Mucosa of descending colon (tissue), 3 donors: ENCODE results near the gene CCS. TPM values are rescaled to one million over a fixed set of nuclear protein-coding genes. Genes with fewer than 3 reads are reported as not detected.

Source experiments
- ATAC-seq: fragments of 200-7000 bp; cut with Tn5 transposase; one replicate; pipeline ENCODE4 v1.9.1; 2020; ENCODE audit warnings: mild to moderate bottlenecking, moderate library complexity
- DNase-seq, 3 donors: peaks; one replicate each; pipeline ENCODE4 v3.0.0-alpha.2; 2020
- H3K36me3 ChIP-seq: fragments of 200-600 bp; one replicate; pipeline ENCODE4 v1.8.0; 2021; ENCODE audit warnings: low read depth, mild to moderate bottlenecking
- H3K4me1 ChIP-seq: fragments of 200-600 bp; one replicate; pipeline ENCODE4 v1.8.0; 2021; ENCODE audit warnings: low read depth, mild to moderate bottlenecking
- H3K4me3 ChIP-seq: fragments of 200-600 bp; one replicate; pipeline ENCODE4 v1.8.0; 2021; ENCODE audit warnings: mild to moderate bottlenecking
- H3K9me3 ChIP-seq: fragments of 200-600 bp; one replicate; pipeline ENCODE4 v1.8.0; 2021; ENCODE audit warnings: mild to moderate bottlenecking
- CTCF ChIP-seq: fragments of 200-600 bp; IDR thresholded peaks from one replicate; pipeline ENCODE4 v1.8.0; 2022; ENCODE audit warnings: antibody characterized with exemption, mild to moderate bottlenecking
- intact Hi-C, 2 donors: fragments of 100-400 bp; cut with DNase I in 1 of 2; cut with micrococcal nuclease in 1 of 2; formaldehyde crosslinking; loops; one replicate each; pipeline versions ENCODE4 v1.11.0 to v1.11.1; 2022; cut with DNase I, micrococcal nuclease
- total RNA-seq, 3 donors: library from RNA; stranded (reverse); fragmentation: NEBNext Ultra II Directional in 2 of 3; extraction: Animal tissue kit (Norgen Biotek cat#: 25700) in 2 of 3; gene quantifications; one replicate each; pipeline versions ENCODE4 v1.2.1 to v1.2.4, GENCODE V29; 2021 to 2023
- donor health status: DM: no; HTN: no; CAD: no; lungs with moderate emphysema.
- donor health status: DM: no; HTN: no; CAD: no.
- donor health status: DM: no; HTN: yes; CAD: no.

The CCS gene
- total RNA-seq, 3 donors from 2014 or later, result 34.9 to 50.7 (median 42.2) TPM

GRCh38 chr11:66641834-66642233, 48.8 kb downstream of the CCS start:
- intact Hi-C loops, result no loop called here
- ATAC-seq, result no peak
- Histone ChIP-seq H3K9me3 (no peaks in the 10 kb centered on the region), H3K4me3 (no peak overlapping the region), H3K36me3 (peaks cover 3% of the 10 kb centered on the region), H3K4me1 (peaks cover 62% of the 10 kb centered on the region)
- no peak for DNase-seq
- TF ChIP-seq CTCF, result no peak

DNA sequence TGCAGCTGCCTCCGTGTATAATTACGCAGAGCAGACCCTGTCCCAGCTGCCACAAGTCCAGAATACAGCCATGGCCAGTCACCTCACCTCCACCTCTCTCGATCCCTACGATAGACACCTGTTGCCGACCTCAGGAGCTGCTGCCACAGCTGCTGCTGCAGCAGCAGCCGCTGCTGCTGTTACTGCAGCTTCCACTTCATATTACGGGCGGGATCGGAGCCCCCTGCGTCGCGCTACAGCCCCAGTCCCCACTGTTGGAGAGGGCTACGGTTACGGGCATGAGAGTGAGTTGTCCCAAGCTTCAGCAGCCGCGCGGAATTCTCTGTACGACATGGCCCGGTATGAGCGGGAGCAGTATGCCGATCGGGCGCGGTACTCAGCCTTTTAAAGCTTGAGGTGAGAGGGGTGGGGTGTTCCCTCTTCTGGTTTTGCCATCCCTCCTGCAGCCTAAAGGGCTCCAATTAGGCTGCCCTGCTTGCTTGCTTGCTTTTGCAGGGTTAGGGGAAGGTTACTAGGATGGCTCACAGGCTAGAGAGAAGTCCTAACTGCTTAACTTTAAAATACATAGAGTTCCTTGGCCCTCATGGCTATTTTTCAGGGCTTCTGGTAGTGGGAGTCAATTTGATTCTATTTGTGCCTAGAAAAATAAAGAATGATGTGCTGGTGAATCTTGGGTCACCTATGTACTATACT, 50.9 kb downstream of the CCS start:
- H3K4me1 ChIP-seq, result peaks cover 53% of the 10 kb centered on the region
- H3K9me3 ChIP-seq, result no peaks in the 10 kb centered on the region
- no peak overlapping the region for H3K4me3 ChIP-seq
- DNase-seq, result no peak
- intact Hi-C loops, result no loop called here
- no peak for TF ChIP-seq CTCF
- ATAC-seq, result no peak
- peaks cover 3% of the 10 kb centered on the region for H3K36me3 ChIP-seq

DNA sequence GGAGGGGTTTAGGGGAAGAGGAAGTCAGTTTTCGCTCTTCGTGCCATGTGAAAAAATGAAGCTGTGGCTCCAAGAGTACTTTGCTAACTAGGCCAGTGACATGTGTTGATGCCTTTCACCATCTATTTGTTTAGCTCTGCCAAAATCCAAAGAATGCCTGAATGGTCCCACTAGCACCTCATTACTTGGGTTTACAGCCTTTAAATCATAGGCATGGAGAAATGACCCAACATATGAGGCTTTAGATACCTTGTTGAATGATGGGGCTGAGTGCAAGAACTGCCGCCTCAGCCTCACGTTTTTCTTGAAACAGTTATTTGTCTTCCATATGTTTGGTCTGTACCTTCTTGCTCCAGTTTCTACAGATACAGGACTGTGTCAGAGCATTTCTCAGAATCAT, 53.8 kb downstream of the CCS start:
- no peak for TF ChIP-seq CTCF
- ATAC-seq (no peak), DNase-seq (no peak)
- Histone ChIP-seq H3K36me3 (peaks cover 3% of the 10 kb centered on the region), H3K4me3 (no peak overlapping the region), H3K9me3 (no peaks in the 10 kb centered on the region), H3K4me1 (peaks cover 27% of the 10 kb centered on the region)
- intact Hi-C loops, result no loop called here

- no peaks in the 10 kb centered on the region for H3K36me3 ChIP-seq
- H3K4me3 ChIP-seq, result no peak overlapping the region
- peaks cover 4% of the 10 kb centered on the region for H3K4me1 ChIP-seq
- H3K9me3 ChIP-seq, result no peaks in the 10 kb centered on the region
- intact Hi-C loops, result no loop called here
- no peak for TF ChIP-seq CTCF
- DNase-seq, result no peak
- ATAC-seq, result no peak
Observed at GRCh38 chr11:66649903-66650302, 56.9 kb downstream of the CCS start.

DNA sequence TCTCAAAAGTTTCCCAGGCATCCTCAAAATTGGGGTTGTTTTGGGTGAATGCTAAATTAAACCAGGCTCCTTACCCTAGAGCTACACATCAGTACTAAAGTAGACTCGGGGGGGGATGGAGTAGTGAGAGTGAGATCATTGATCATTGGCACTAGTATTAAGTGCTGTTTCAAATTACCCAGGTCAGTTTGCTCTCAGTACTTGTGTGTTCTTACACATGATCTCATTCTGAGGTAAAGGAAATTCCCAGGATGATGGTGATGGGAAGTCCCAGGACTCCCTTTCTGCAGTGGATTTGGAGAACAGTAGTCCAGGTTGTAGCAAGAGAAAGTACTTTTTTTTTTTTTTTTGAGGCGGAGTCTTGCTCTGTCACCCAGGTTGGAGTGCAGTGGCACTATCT, 58.0 kb downstream of the CCS start:
- no peaks in the 10 kb centered on the region for H3K9me3 ChIP-seq
- TF ChIP-seq CTCF, result no peak
- no peak overlapping the region for H3K4me3 ChIP-seq
- no peak for ATAC-seq
- no peaks in the 10 kb centered on the region for H3K36me3 ChIP-seq
- DNase-seq, result no peak
- peaks cover 2% of the 10 kb centered on the region for H3K4me1 ChIP-seq
- intact Hi-C loops, result no loop called here

- no peak for TF ChIP-seq CTCF
- Histone ChIP-seq H3K4me1 (peaks cover 2% of the 10 kb centered on the region), H3K4me3 (no peak overlapping the region), H3K36me3 (no peaks in the 10 kb centered on the region), H3K9me3 (no peaks in the 10 kb centered on the region)
- intact Hi-C loops, result no loop called here
- no peak for DNase-seq
- peak; percentile 35 for ATAC-seq
Observed at GRCh38 chr11:66652651-66653050, 59.7 kb downstream of the CCS start.
